H1 (cell line): ENCODE data around the gene CLDN3.

Experiments
- CEBPB ChIP-seq: IDR thresholded peaks from 2 replicates; pipeline ENCODE4 v1.6.1; 2012; ENCODE audit warnings: low read depth, low read length
- CHD2 ChIP-seq: IDR thresholded peaks from 2 replicates; pipeline ENCODE4 v1.6.1; 2012; ENCODE audit warnings: low read length, improper control_type of control experiment
- CTCF ChIP-seq, 3 experiments: IDR thresholded peaks; 1 replicate in 2 of 3; 2 replicates in 1 of 3; pipeline versions ENCODE4 v1.5.1 to v1.6.1; 2011; ENCODE audit warnings: low read length in 3 of 3, mild to moderate bottlenecking in 3 of 3, inconsistent platforms in 2 of 3, low read depth in 1 of 3, moderate library complexity in 1 of 3; ENCODE audit not compliant: insufficient read depth in 1 of 3; ENCODE audit errors: control extremely low read depth in 1 of 3
- E2F6 ChIP-seq: IDR thresholded peaks from 2 replicates; pipeline ENCODE4 v1.6.1; 2012; ENCODE audit warnings: inconsistent platforms
- GABPA ChIP-seq: IDR thresholded peaks from 2 replicates; pipeline ENCODE4 v1.6.1; 2011; ENCODE audit warnings: mild to moderate bottlenecking, low read length, moderate library complexity, borderline replicate concordance; ENCODE audit not compliant: insufficient read depth
- POLR2A ChIP-seq, 2 experiments: IDR thresholded peaks; 1 replicate in 1 of 2; 2 replicates in 1 of 2; pipeline ENCODE4 v1.6.1; 2011; ENCODE audit warnings: low read depth in 2 of 2, low read length in 2 of 2, mild to moderate bottlenecking in 2 of 2; ENCODE audit errors: control extremely low read depth in 1 of 2
- POLR2AphosphoS5 ChIP-seq: IDR thresholded peaks from 2 replicates; pipeline ENCODE4 v1.6.1; 2011; ENCODE audit warnings: low read depth, low read length
- RXRA ChIP-seq: IDR thresholded peaks from 2 replicates; pipeline ENCODE4 v1.6.1; 2011; ENCODE audit warnings: low read depth, mild to moderate bottlenecking, low read length, moderate library complexity; ENCODE audit not compliant: insufficient read depth
- TAF1 ChIP-seq: IDR thresholded peaks from 2 replicates; pipeline ENCODE4 v1.6.1; 2011; ENCODE audit warnings: mild to moderate bottlenecking, low read depth, low read length

GRCh38 chr7:73758581-73759138, 11.4 kb downstream of the CLDN3 start:
- TF ChIP-seq POLR2AphosphoS5, result no peak
- no peak for TF ChIP-seq CTCF (IDR thresholded peaks at IDR 0.05; ENCODE audit: control extremely low read depth in 1 of 3, insufficient read depth in 1 of 3, low read depth in 1 of 3, low read length in 3 of 3)
- no peak for TF ChIP-seq GABPA
- no peak for TF ChIP-seq E2F6
- no peak for TF ChIP-seq RXRA
- no peak for TF ChIP-seq POLR2A (IDR thresholded peaks at IDR 0.05; ENCODE audit: control extremely low read depth in 1 of 2, low read depth in 2 of 2, low read length in 2 of 2)
- TF ChIP-seq CEBPB, result no peak
- TF ChIP-seq TAF1, result no peak
- TF ChIP-seq CHD2, result no peak
